ENCODE results near the gene IL17RB. TPM values are rescaled to one million over a fixed set of nuclear protein-coding genes. Genes with fewer than 3 reads are reported as not detected.

The IL17RB gene
- total and polyA plus RNA-seq, 2 experiments from 2014 or later = 0.79 TPM; not detected in 1

GRCh38 chr3:53887446-53887845 is 41.1 kb downstream of the IL17RB start:
- in situ Hi-C loops (cut with MboI) = loop anchor here (25.0 kb wide), 1 partner anchor 550 kb away; the partner anchor contains the start of gene DCP1A

GRCh38 chr3:53888232-53888631 is 41.9 kb downstream of the IL17RB start:
- Histone ChIP-seq H4K20me1 (ENCODE audit: insufficient read depth) (no peaks in the 10 kb centered on the region), H3K9me3 (ENCODE audit: low read depth) (no peaks in the 10 kb centered on the region), H3K9me2 (ENCODE audit: insufficient read depth) (no peaks in the 10 kb centered on the region), H3K79me2 (ENCODE audit: insufficient read depth) (peaks cover 56% of the 10 kb centered on the region), H3K9ac (no peak overlapping the region), H3K4me2 (ENCODE audit: unreplicated experiment) (no peak overlapping the region), H2AFZ (no peak overlapping the region), H3K4me3 (no peak overlapping the region), H3K4me1 (ENCODE audit: insufficient read depth) (peaks cover 11% of the 10 kb centered on the region), H3K36me3 (ENCODE audit: low read depth) (peaks cover 15% of the 10 kb centered on the region; the same call in 1 of the 2 replicates), H3K27ac (no peak overlapping the region), H3K27me3 (replicated peaks; ENCODE audit: insufficient read depth) (no peaks in the 10 kb centered on the region), H3F3A (ENCODE audit: insufficient read depth) (peaks cover 8% of the 10 kb centered on the region; the same call in 1 of the 2 replicates)
- no peak for DNase-seq
- in situ Hi-C loops (cut with MboI) = loop anchor here (25.0 kb wide), 1 partner anchor 551 kb away; the partner anchor contains the start of gene DCP1A
- TF ChIP-seq EZH2phosphoT487 (IDR thresholded peaks at IDR 0.05; ENCODE audit: insufficient read depth, low read depth) (no peak), EZH2 (IDR thresholded peaks at IDR 0.05; ENCODE audit: insufficient read depth, poor library complexity, severe bottlenecking) (no peak)
- WGBS, 2 experiments (ENCODE audit: low coverage in 1 of 2, low lambda C conversion rate in 2 of 2, missing lambda C conversion rate in 2 of 2) = 97 to 100% methylated on average over 1 of the region's 1 CpG

More at GRCh38 chr3:53887446-53887845, 41.1 kb downstream of the IL17RB start:
- Histone ChIP-seq H3K9ac (no peak overlapping the region), H3K4me3 (no peak overlapping the region), H3K36me3 (ENCODE audit: low read depth) (peaks cover 15% of the 10 kb centered on the region; the same call in 1 of the 2 replicates), H3K9me3 (ENCODE audit: low read depth) (no peaks in the 10 kb centered on the region), H3K27me3 (replicated peaks; ENCODE audit: insufficient read depth) (no peaks in the 10 kb centered on the region), H3K4me2 (ENCODE audit: unreplicated experiment) (no peak overlapping the region), H4K20me1 (ENCODE audit: insufficient read depth) (no peaks in the 10 kb centered on the region), H3K79me2 (ENCODE audit: insufficient read depth) (peaks cover 56% of the 10 kb centered on the region), H2AFZ (no peak overlapping the region), H3K9me2 (ENCODE audit: insufficient read depth) (no peaks in the 10 kb centered on the region), H3K27ac (no peak overlapping the region), H3K4me1 (ENCODE audit: insufficient read depth) (peaks cover 11% of the 10 kb centered on the region), H3F3A (ENCODE audit: insufficient read depth) (peaks cover 10% of the 10 kb centered on the region)
- TF ChIP-seq EZH2phosphoT487 (IDR thresholded peaks at IDR 0.05; ENCODE audit: insufficient read depth, low read depth) (no peak), EZH2 (IDR thresholded peaks at IDR 0.05; ENCODE audit: insufficient read depth, poor library complexity, severe bottlenecking) (no peak)
- no peak for DNase-seq

- Histone ChIP-seq H3K4me2 (ENCODE audit: unreplicated experiment) (peak overlapping the region; percentile 96), H3K4me3 (peak overlapping the region; percentile 94), H3K36me3 (ENCODE audit: low read depth) (peaks cover 9% of the 10 kb centered on the region; the same call in 1 of the 2 replicates), H3K9me2 (ENCODE audit: insufficient read depth) (no peaks in the 10 kb centered on the region), H3K9ac (peak overlapping the region; percentile 97), H3K27me3 (replicated peaks; ENCODE audit: insufficient read depth) (no peaks in the 10 kb centered on the region), H3F3A (ENCODE audit: insufficient read depth) (peaks cover 8% of the 10 kb centered on the region; the same call in 1 of the 2 replicates), H3K27ac (peak overlapping the region; percentile 94), H3K79me2 (ENCODE audit: insufficient read depth) (peaks cover 56% of the 10 kb centered on the region), H4K20me1 (ENCODE audit: insufficient read depth) (no peaks in the 10 kb centered on the region), H2AFZ (peak overlapping the region; percentile 83), H3K9me3 (ENCODE audit: low read depth) (no peaks in the 10 kb centered on the region), H3K4me1 (ENCODE audit: insufficient read depth) (peaks cover 11% of the 10 kb centered on the region)
- peak; percentile 59 for DNase-seq
- in situ Hi-C loops (cut with MboI) = loop anchor here (25.0 kb wide), 1 partner anchor 554 kb away; the partner anchor contains the start of gene DCP1A
- TF ChIP-seq EZH2 (IDR thresholded peaks at IDR 0.05; ENCODE audit: insufficient read depth, poor library complexity, severe bottlenecking) (no peak), EZH2phosphoT487 (IDR thresholded peaks at IDR 0.05; ENCODE audit: insufficient read depth, low read depth) (no peak)
- 1 to 2% methylated on average over 21 of the region's 21 CpGs for WGBS, 2 experiments (ENCODE audit: low coverage in 1 of 2, low lambda C conversion rate in 2 of 2, missing lambda C conversion rate in 2 of 2)
Measured at GRCh38 chr3:53890726-53891475, 44.5 kb downstream of the IL17RB start.

GRCh38 chr3:53891497-53892285 is 45.3 kb downstream of the IL17RB start, which contains the start of gene SELENOK:
SELENOK (minus strand) TSS chr3:53891859.
- WGBS, 2 experiments (ENCODE audit: low coverage in 1 of 2, low lambda C conversion rate in 2 of 2, missing lambda C conversion rate in 2 of 2) = 1% methylated on average over 73 of the region's 73 CpGs
- in situ Hi-C loops (cut with MboI) = loop anchor here (25.0 kb wide), 1 partner anchor 554 kb away; the partner anchor contains the start of gene DCP1A

More at GRCh38 chr3:53891497-53892285, 45.3 kb downstream of the IL17RB start, which contains the start of gene SELENOK:
- peak within 1 kb of the TSS; percentile 94 for H3K27ac ChIP-seq
- peaks cover 9% of the 10 kb centered on the region; the same call in 1 of the 2 replicates for H3K36me3 ChIP-seq (ENCODE audit: low read depth)
- peaks cover 8% of the 10 kb centered on the region; the same call in 1 of the 2 replicates for H3F3A ChIP-seq (ENCODE audit: insufficient read depth)
- peak within 1 kb of the TSS; percentile 97 for H3K9ac ChIP-seq
- H3K4me2 ChIP-seq (ENCODE audit: unreplicated experiment) = peak within 1 kb of the TSS; percentile 96
- no peaks in the 10 kb centered on the region for H3K9me3 ChIP-seq (ENCODE audit: low read depth)
- DNase-seq = peak; percentile 100
- no peaks in the 10 kb centered on the region for H3K9me2 ChIP-seq (ENCODE audit: insufficient read depth)
- H4K20me1 ChIP-seq (ENCODE audit: insufficient read depth) = no peaks in the 10 kb centered on the region
- peak within 1 kb of the TSS; percentile 83 for H2AFZ ChIP-seq
- peaks cover 49% of the 10 kb centered on the region for H3K79me2 ChIP-seq (ENCODE audit: insufficient read depth)
- H3K4me1 ChIP-seq (ENCODE audit: insufficient read depth) = peaks cover 11% of the 10 kb centered on the region
- TF ChIP-seq EZH2phosphoT487 (IDR thresholded peaks at IDR 0.05; ENCODE audit: insufficient read depth, low read depth) (no peak), EZH2 (IDR thresholded peaks at IDR 0.05; ENCODE audit: insufficient read depth, poor library complexity, severe bottlenecking) (no peak)
- H3K27me3 ChIP-seq (replicated peaks; ENCODE audit: insufficient read depth) = 0 out of 2 replicates have a peak, but pooled peaks cover 3% of the 10 kb centered on the region
- H3K4me3 ChIP-seq = peak within 1 kb of the TSS; percentile 94

Data from GM23248 (cell line).